Measurements from ENCODE around the gene PHF20.
"Not testable (repeated sequence)": the region's sequence is repeated elsewhere in the genome, so short reads cannot be mapped to it uniquely, and the experiment has no call there.

PHF20 gene

GRCh38 chr20:35974256-35974655 is 202.4 kb downstream of the PHF20 start:
- no peak for DNase-seq (ENCODE audit: low read depth in 2 of 2)

- no peak for DNase-seq (ENCODE audit: low read depth in 2 of 2)
Measured at GRCh38 chr20:35975576-35976373, 204.0 kb downstream of the PHF20 start.

GRCh38 chr20:35978041-35978513 is 206.3 kb downstream of the PHF20 start:
- DNase-seq (ENCODE audit: low read depth in 2 of 2): no peak

- no peak for DNase-seq (ENCODE audit: low read depth in 2 of 2)
Measured at GRCh38 chr20:35979544-35979943, 207.7 kb downstream of the PHF20 start.

- no peak for DNase-seq (ENCODE audit: low read depth in 2 of 2)
Measured at GRCh38 chr20:35981969-35982368, 210.2 kb downstream of the PHF20 start.

- no peak for DNase-seq (ENCODE audit: low read depth in 2 of 2)
Measured at GRCh38 chr20:35984382-35984781, 212.6 kb downstream of the PHF20 start.

GRCh38 chr20:35985806-35986205 is 214.0 kb downstream of the PHF20 start:
- DNase-seq (ENCODE audit: low read depth in 2 of 2): no peak

GRCh38 chr20:35988910-35989463 is 217.2 kb downstream of the PHF20 start:
- DNase-seq (ENCODE audit: low read depth in 2 of 2): no peak

GRCh38 chr20:35991142-35991771 is 219.4 kb downstream of the PHF20 start:
- no peak for DNase-seq (ENCODE audit: low read depth in 2 of 2)

GRCh38 chr20:35992713-35993335 is 221.0 kb downstream of the PHF20 start:
- DNase-seq (ENCODE audit: low read depth in 2 of 2): peak; percentile 4 to 10

- peak; percentile 73 to 75 for DNase-seq (ENCODE audit: low read depth in 2 of 2)
Measured at GRCh38 chr20:35994994-35995453, 223.2 kb downstream of the PHF20 start.

- not testable (repeated sequence) for DNase-seq (ENCODE audit: low read depth in 2 of 2)
Measured at GRCh38 chr20:35996492-35996891, 224.7 kb downstream of the PHF20 start.

Measured in stimulated activated CD4-positive, alpha-beta T cell treated with anti-CD3 and anti-CD28 coated beads, Interleukin-4, amount 100 ng/mL, for 48 hours (primary cell).